Activated CD8-positive, alpha-beta memory T cell treated with anti-CD3 and anti-CD28 coated beads for 1 hour (primary cell): Measurements from ENCODE around the gene ANKRD36B.
"Not testable (repeated sequence)": the region's sequence is repeated elsewhere in the genome, so short reads cannot be mapped to it uniquely, and the experiment has no call there.

Experiments used
- DNase-seq, 2 donors: peaks; one replicate each; pipeline ENCODE4 v3.0.0-alpha.2; 2020; ENCODE audit warnings: low read depth in 1 of 2; ENCODE audit errors: extremely low read depth in 1 of 2

ANKRD36B gene

GRCh38 chr2:97550498-97550897, 39.2 kb downstream of the ANKRD36B start:
- not testable (repeated sequence) for DNase-seq

- not testable (repeated sequence) for DNase-seq
These were observed 40.6 kb downstream of the ANKRD36B start for GRCh38 chr2:97549058-97549457.

DNA sequence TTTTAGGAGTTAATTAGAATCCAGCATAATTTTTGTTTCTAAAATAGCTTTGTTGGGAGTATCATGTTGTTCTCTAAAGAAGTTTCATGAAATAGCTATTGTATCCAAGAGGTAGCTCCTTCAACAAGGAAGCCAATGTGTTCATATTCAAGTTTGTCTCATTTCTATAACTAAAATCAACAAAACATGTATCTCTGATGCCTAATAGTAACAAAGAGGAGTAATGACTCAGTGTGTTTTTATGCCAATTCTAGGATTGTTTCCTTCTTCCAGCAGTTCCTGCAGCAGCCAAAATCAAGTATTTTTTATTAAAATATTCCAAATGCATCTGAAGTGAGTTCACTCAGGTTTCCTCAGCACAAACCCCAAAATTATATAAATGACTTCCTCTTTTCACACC, 41.1 kb downstream of the ANKRD36B start:
- DNase-seq: not testable (repeated sequence)

- DNase-seq: no peak
These were observed 43.0 kb downstream of the ANKRD36B start for GRCh38 chr2:97546711-97547110.

GRCh38 chr2:97544911-97545310, 44.8 kb downstream of the ANKRD36B start:
- DNase-seq: not testable (repeated sequence)

DNA sequence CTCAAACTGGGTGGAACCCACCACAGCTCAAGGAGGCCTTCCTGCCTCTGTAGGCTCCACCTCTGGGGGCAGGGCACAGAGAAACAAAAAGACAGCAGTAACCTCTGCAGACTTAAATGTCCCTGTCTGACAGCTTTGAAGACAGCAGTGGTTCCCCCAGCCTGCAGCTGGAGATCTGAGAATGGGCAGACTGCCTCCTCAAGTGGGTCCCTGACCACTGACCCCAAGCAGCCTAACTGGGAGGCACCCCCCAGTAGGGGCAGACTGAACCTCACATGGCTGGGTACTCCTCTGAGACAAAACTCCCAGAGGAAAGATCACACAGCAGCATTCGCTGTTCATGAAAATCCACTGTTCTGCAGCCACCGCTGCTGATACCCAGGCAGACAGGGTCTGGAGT, 63.8 kb downstream of the ANKRD36B start:
- not testable (repeated sequence) for DNase-seq

- not testable (repeated sequence) for DNase-seq
These were observed 65.9 kb downstream of the ANKRD36B start for GRCh38 chr2:97523816-97524215.

- not testable (repeated sequence) for DNase-seq
These were observed 66.6 kb downstream of the ANKRD36B start for GRCh38 chr2:97522916-97523555.

DNA sequence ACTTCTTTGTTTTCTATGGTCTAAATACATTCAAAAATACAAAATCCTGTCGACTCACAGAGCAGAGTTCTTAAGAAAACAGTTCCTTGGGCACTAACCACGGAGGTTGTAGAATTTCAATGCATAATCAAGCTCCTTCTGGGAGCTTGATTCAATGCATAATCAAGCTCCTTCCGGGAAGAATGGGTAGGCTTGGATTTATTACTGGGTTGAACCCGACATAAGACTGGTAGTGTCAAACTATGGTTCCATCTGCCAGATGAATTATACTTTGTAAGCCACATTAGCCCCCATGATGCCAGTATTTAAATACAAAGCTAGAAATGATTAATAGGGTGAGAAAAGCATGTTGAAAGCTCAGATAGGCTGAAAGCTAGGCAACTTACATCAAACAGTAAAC, 94.0 kb downstream of the ANKRD36B start:
- not testable (repeated sequence) for DNase-seq

- DNase-seq: not testable (repeated sequence)
These were observed 99.5 kb downstream of the ANKRD36B start for GRCh38 chr2:97490141-97490540.
